IgD-negative memory B cell (primary cell): ENCODE measurements around the gene ETV5. TPM values are rescaled to one million over a fixed set of nuclear protein-coding genes. Genes with fewer than 3 reads are reported as not detected.

Source experiments
- H3K27ac Mint-ChIP-seq, 3 donors: one replicate each; pipeline ENCODE4 v1.8.0; 2020 to 2022; ENCODE audit warnings: mild to moderate bottlenecking in 3 of 3, mixed read lengths in 3 of 3, moderate library complexity in 1 of 3
- H3K27me3 Mint-ChIP-seq: one replicate; pipeline ENCODE4 v1.8.0; 2021; ENCODE audit warnings: mixed read lengths
- H3K36me3 Mint-ChIP-seq: one replicate; pipeline ENCODE4 v1.8.0; 2020; ENCODE audit warnings: mild to moderate bottlenecking, mixed read lengths
- H3K4me1 Mint-ChIP-seq, 3 donors: one replicate each; pipeline ENCODE4 v1.8.0; 2020 to 2022; ENCODE audit warnings: mixed read lengths in 3 of 3, mild to moderate bottlenecking in 1 of 3
- H3K4me3 Mint-ChIP-seq, 4 donors: one replicate each; pipeline ENCODE4 v1.8.0; 2020 to 2022; ENCODE audit warnings: mild to moderate bottlenecking in 4 of 4, mixed read lengths in 4 of 4, moderate library complexity in 3 of 4
- H3K9me3 Mint-ChIP-seq, 3 donors: one replicate each; pipeline ENCODE4 v1.8.0; 2020 to 2021; ENCODE audit warnings: mixed read lengths in 3 of 3, mild to moderate bottlenecking in 1 of 3
- polyA plus RNA-seq: library from polyadenylated mRNA; unstranded; fragments of 300-500 nt; fragmentation: Illumina TruSeq; gene quantifications from one replicate; pipeline ENCODE4 v1.2.3, GENCODE V29; 2021

ETV5 gene
- polyA plus RNA-seq, 1 donor from 2014 or later: 0.36 TPM

GRCh38 chr3:186137051-186137685, 28.3 kb upstream of the ETV5 start:
- no peaks in the 10 kb centered on the region for H3K36me3 Mint-ChIP-seq

DNA sequence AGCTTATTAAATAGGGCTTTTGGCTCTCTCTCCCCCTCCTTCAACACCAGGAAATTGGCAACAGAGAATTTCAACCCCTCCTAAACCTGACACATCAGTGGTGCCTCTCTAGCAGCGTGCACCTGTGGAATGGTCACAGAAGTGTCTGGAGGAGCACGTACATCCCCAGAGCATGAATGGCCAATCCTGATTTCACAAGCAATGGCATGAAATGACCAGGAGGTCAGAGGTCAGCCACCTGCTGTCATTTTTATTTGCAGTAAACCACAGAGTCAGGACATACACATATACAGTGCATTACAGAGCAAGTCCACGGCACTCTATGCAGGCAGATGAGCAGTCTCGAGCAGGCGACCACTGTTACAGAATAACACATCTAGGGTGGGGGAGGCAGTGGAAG, 25.1 kb upstream of the ETV5 start:
- Mint-ChIP-seq H3K27me3 (peaks cover 1% of the 10 kb centered on the region), H3K9me3 (peaks cover 0 to 2% (median 0%) of the 10 kb centered on the region in 3 donors), H3K27ac (no peak overlapping the region), H3K36me3 (no peaks in the 10 kb centered on the region), H3K4me1 (no peaks in the 10 kb centered on the region), H3K4me3 (no peak overlapping the region)

More at GRCh38 chr3:186137051-186137685, 28.3 kb upstream of the ETV5 start:
- no peak overlapping the region for H3K27ac Mint-ChIP-seq
- peaks cover 3% of the 10 kb centered on the region for H3K27me3 Mint-ChIP-seq
- peaks cover 0 to 2% (median 0%) of the 10 kb centered on the region in 3 donors for H3K9me3 Mint-ChIP-seq
- H3K4me1 Mint-ChIP-seq: no peaks in the 10 kb centered on the region
- H3K4me3 Mint-ChIP-seq: peak overlapping the region in 1 of 4 donors; percentile 21

GRCh38 chr3:186132487-186132886, 23.6 kb upstream of the ETV5 start:
- H3K36me3 Mint-ChIP-seq: no peaks in the 10 kb centered on the region
- peaks cover 0 to 2% (median 0%) of the 10 kb centered on the region in 3 donors for H3K9me3 Mint-ChIP-seq
- H3K27me3 Mint-ChIP-seq: no peaks in the 10 kb centered on the region
- peak overlapping the region in 1 of 3 donors; percentile 53 for H3K27ac Mint-ChIP-seq
- no peak overlapping the region for H3K4me3 Mint-ChIP-seq
- no peaks in the 10 kb centered on the region for H3K4me1 Mint-ChIP-seq

DNA sequence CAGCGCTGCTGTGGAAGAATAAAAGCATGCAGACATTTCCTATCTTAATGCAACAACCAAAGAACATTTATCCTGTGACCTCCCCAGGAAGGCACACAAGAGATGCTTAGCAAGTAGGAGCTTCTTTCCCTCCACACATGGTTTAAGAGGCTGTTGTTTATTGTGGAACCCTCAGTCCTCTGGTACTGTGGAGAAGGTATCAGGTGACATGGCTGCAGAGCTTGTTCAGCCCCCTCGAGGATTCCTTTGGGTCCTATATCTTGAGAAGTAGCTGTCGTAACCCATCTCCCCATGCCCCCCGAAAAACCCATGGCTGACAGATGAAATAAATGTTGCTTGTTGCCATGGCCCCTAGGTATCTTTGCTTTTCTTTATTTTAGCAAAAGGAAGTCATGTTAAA, 20.3 kb upstream of the ETV5 start:
- no peak overlapping the region for H3K4me3 Mint-ChIP-seq
- H3K9me3 Mint-ChIP-seq: no peaks in the 10 kb centered on the region
- H3K27me3 Mint-ChIP-seq: no peaks in the 10 kb centered on the region
- H3K27ac Mint-ChIP-seq: no peak overlapping the region
- no peaks in the 10 kb centered on the region for H3K4me1 Mint-ChIP-seq
- no peaks in the 10 kb centered on the region for H3K36me3 Mint-ChIP-seq

DNA sequence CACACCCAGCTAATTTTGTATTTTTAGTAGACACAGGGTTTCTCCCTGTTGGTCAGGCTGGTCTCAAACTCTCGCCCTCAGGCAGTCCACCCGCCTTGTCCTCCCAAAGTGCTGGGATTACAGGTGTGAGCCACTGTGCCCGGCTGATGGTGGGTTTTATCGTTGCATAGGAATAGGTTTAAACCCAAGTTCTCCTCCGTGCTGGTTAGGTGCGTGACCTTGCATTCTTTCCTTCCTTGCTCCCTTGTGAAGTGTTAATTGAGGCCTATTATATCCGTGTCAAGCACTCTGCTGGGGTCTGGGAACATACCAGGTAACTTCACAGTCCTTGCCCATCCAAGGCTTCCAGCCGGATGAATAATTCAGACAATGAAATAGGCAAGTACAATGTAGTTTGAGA, 19.3 kb upstream of the ETV5 start:
- no peak overlapping the region for H3K4me3 Mint-ChIP-seq
- H3K4me1 Mint-ChIP-seq: no peaks in the 10 kb centered on the region
- no peaks in the 10 kb centered on the region for H3K27me3 Mint-ChIP-seq

DNA sequence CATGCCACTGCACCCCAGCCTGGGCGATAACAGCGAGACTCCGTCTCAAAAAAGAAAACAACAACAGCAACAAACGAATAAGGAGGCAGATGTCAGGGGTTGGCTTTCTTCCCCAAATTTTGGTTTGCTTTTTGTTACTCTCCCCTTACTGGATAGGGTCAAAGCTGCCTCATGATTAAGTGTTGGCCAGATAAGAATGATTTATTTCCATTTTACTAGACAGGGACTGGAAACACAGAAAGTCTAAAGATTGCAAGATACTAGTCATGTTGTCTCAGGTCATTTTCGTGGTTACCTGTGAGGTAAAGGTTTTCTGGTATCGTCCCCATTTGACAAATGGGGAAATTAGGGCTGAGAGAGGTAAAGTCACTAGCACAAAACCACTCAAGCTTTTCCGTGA, 18.6 kb upstream of the ETV5 start:
- Mint-ChIP-seq H3K36me3 (no peaks in the 10 kb centered on the region), H3K27ac (no peak overlapping the region), H3K4me1 (no peaks in the 10 kb centered on the region), H3K9me3 (no peaks in the 10 kb centered on the region), H3K27me3 (no peaks in the 10 kb centered on the region), H3K4me3 (no peak overlapping the region)

More for the DNA sequence above, 19.3 kb upstream of the ETV5 start:
- no peaks in the 10 kb centered on the region for H3K9me3 Mint-ChIP-seq
- no peaks in the 10 kb centered on the region for H3K36me3 Mint-ChIP-seq
- H3K27ac Mint-ChIP-seq: peak overlapping the region in 1 of 3 donors; percentile 14

DNA sequence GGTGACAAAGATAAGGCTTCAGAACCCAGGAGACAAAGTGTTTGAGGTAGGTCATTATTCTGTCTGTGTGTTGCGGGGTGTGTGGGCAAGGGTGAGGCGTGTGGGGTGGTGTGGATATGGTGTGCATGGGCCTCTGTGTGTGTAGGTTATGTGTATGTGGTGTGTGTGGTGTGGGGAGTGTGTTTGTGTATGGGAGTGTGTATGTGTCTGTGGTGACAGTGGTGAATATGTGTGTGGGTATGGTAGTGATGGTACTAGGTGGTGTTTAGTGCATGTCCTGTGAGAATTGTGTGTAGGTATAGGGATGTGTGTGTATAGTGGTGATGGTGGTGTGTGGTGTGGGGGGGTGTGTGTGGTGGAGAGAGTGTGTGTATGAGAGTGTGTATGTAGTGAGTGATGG, 16.2 kb upstream of the ETV5 start:
- H3K4me3 Mint-ChIP-seq: no peak overlapping the region
- H3K36me3 Mint-ChIP-seq: no peaks in the 10 kb centered on the region
- peak overlapping the region in 1 of 3 donors; percentile 7 for H3K27ac Mint-ChIP-seq
- H3K4me1 Mint-ChIP-seq: no peaks in the 10 kb centered on the region
- H3K27me3 Mint-ChIP-seq: no peaks in the 10 kb centered on the region
- no peaks in the 10 kb centered on the region for H3K9me3 Mint-ChIP-seq

GRCh38 chr3:186124592-186124991, 15.7 kb upstream of the ETV5 start:
- Mint-ChIP-seq H3K4me1 (no peaks in the 10 kb centered on the region), H3K36me3 (no peaks in the 10 kb centered on the region), H3K27ac (no peak overlapping the region), H3K9me3 (no peaks in the 10 kb centered on the region), H3K4me3 (no peak overlapping the region), H3K27me3 (peaks cover 4% of the 10 kb centered on the region)

DNA sequence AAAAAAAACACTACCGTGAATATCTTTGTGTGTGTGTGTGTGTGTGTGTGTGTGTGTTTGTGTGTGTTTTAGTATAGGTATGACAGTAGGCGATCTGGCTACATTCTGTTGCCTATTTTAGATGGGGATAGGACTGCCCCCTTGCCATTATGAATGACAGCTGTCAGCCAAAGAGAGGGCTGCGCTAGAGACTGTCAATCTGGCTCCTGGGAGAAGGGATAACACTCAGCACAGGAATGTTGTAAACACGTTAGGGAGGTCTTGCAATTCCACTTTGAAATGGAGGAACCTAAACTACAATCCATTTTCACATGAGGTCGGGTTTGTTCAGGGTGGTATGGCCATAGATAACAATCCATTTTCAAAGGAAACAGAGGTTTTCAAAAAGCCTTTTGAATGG, 14.1 kb upstream of the ETV5 start:
- H3K36me3 Mint-ChIP-seq: no peaks in the 10 kb centered on the region
- H3K4me3 Mint-ChIP-seq: no peak overlapping the region
- no peak overlapping the region for H3K27ac Mint-ChIP-seq
- H3K4me1 Mint-ChIP-seq: peaks cover 0 to 2% (median 0%) of the 10 kb centered on the region in 3 donors
- no peaks in the 10 kb centered on the region for H3K9me3 Mint-ChIP-seq
- peaks cover 13% of the 10 kb centered on the region for H3K27me3 Mint-ChIP-seq

- Mint-ChIP-seq H3K4me1 (peaks cover 0 to 2% (median 0%) of the 10 kb centered on the region in 3 donors), H3K36me3 (no peaks in the 10 kb centered on the region), H3K27ac (no peak overlapping the region), H3K9me3 (no peaks in the 10 kb centered on the region), H3K4me3 (no peak overlapping the region), H3K27me3 (peaks cover 13% of the 10 kb centered on the region)
These were observed 13.1 kb upstream of the ETV5 start for GRCh38 chr3:186121968-186122367.

- Mint-ChIP-seq H3K9me3 (no peaks in the 10 kb centered on the region), H3K27ac (no peak overlapping the region), H3K4me1 (peaks cover 0 to 2% (median 0%) of the 10 kb centered on the region in 3 donors), H3K27me3 (peaks cover 14% of the 10 kb centered on the region), H3K36me3 (no peaks in the 10 kb centered on the region), H3K4me3 (no peak overlapping the region)
These were observed 12.4 kb upstream of the ETV5 start for GRCh38 chr3:186121278-186121677.

- peaks cover 0 to 2% (median 0%) of the 10 kb centered on the region in 3 donors for H3K4me1 Mint-ChIP-seq
- H3K36me3 Mint-ChIP-seq: no peaks in the 10 kb centered on the region
- H3K27me3 Mint-ChIP-seq: peaks cover 28% of the 10 kb centered on the region
- no peaks in the 10 kb centered on the region for H3K9me3 Mint-ChIP-seq
- no peak overlapping the region for H3K27ac Mint-ChIP-seq
- no peak overlapping the region for H3K4me3 Mint-ChIP-seq
These were observed 10.6 kb upstream of the ETV5 start for GRCh38 chr3:186119499-186119898.

DNA sequence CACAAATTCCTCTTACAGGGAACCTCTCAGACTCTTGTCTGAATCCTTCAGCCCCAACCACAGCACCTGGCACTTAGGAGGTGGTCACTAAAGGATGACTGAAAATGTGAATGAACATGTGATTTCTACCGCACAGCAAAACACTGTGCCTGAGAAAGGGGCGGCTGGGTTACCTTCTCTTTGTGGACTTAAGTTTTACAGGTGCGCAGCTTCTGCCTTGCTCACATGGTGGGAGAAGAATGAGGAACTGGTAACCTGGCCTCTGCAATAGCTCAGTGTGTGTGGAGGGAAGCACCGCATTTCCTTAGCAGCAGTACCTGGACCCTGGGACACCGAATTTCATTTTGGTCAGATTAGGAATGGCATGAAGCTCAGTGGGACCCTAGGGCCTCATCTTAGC, 9.8 kb upstream of the ETV5 start:
- Mint-ChIP-seq H3K27me3 (peaks cover 32% of the 10 kb centered on the region), H3K4me3 (peak overlapping the region in 1 of 4 donors; percentile 50), H3K4me1 (peaks cover 0 to 2% (median 0%) of the 10 kb centered on the region in 3 donors), H3K27ac (peak overlapping the region in 2 of 3 donors; percentile 2 to 18), H3K9me3 (no peaks in the 10 kb centered on the region), H3K36me3 (no peaks in the 10 kb centered on the region)

GRCh38 chr3:186117521-186118134, 8.7 kb upstream of the ETV5 start:
- Mint-ChIP-seq H3K27me3 (peaks cover 42% of the 10 kb centered on the region), H3K4me3 (no peak overlapping the region), H3K9me3 (no peaks in the 10 kb centered on the region), H3K27ac (peak overlapping the region in 1 of 3 donors; percentile 55), H3K36me3 (no peaks in the 10 kb centered on the region), H3K4me1 (peaks cover 0 to 2% (median 0%) of the 10 kb centered on the region in 3 donors)

- Mint-ChIP-seq H3K36me3 (no peaks in the 10 kb centered on the region), H3K27me3 (peaks cover 62% of the 10 kb centered on the region), H3K27ac (no peak overlapping the region), H3K4me1 (peaks cover 2 to 8% (median 8%) of the 10 kb centered on the region in 3 donors), H3K4me3 (no peak overlapping the region), H3K9me3 (no peaks in the 10 kb centered on the region)
These were observed 6.5 kb upstream of the ETV5 start for GRCh38 chr3:186115239-186115996.
